HepG2 (cell line): ENCODE data around the gene NOS2.

Experiments used
- ARNT2 ChIP-seq: sonication (generic); formaldehyde crosslinking; IDR thresholded peaks from 2 replicates; pipeline ENCODE4 v1.8.0; 2022; ENCODE audit warnings: mild to moderate bottlenecking, low read depth, missing genetic modification reagents, moderate library complexity
- ATF2 ChIP-seq: sonication (generic); formaldehyde crosslinking; IDR thresholded peaks from 2 replicates; pipeline ENCODE4 v1.4.0; 2020; ENCODE audit warnings: missing genetic modification reagents
- DNMT1 ChIP-seq: sonication (generic); formaldehyde crosslinking; IDR thresholded peaks from 2 replicates; pipeline ENCODE4 v1.5.1; 2020; ENCODE audit warnings: mild to moderate bottlenecking, missing genetic modification reagents
- FOSL1 ChIP-seq: sonication (generic); formaldehyde crosslinking; IDR thresholded peaks from 2 replicates; pipeline ENCODE4 v1.9.0; 2021; ENCODE audit warnings: missing genetic modification reagents, borderline replicate concordance
- KLF16 ChIP-seq, 2 experiments: sonication (generic) in 1 of 2; formaldehyde crosslinking in 1 of 2; IDR thresholded peaks; 2 replicates each; pipeline versions ENCODE4 v1.6.1 to v1.8.0; 2016 to 2023; ENCODE audit warnings: missing genetic modification reagents in 2 of 2, missing compliant biosample characterization in 1 of 2
- NR0B2 ChIP-seq: sonication (generic); formaldehyde crosslinking; IDR thresholded peaks from 2 replicates; pipeline ENCODE4 v1.4.0; 2020; ENCODE audit warnings: mild to moderate bottlenecking, missing genetic modification reagents
- PATZ1 ChIP-seq: sonication (generic); formaldehyde crosslinking; IDR thresholded peaks from 2 replicates; pipeline ENCODE4 v1.4.0; 2020; ENCODE audit warnings: missing genetic modification reagents
- PHF8 ChIP-seq: sonication (generic); formaldehyde crosslinking; IDR thresholded peaks from 2 replicates; pipeline ENCODE4 v1.5.0; 2020; ENCODE audit warnings: missing genetic modification reagents
- REST ChIP-seq, 2 experiments: IDR thresholded peaks; 2 replicates each; pipeline ENCODE4 v1.6.1; 2011 to 2012; ENCODE audit warnings: low read length in 2 of 2, borderline replicate concordance in 1 of 2, low read depth in 1 of 2, mild to moderate bottlenecking in 1 of 2, moderate library complexity in 1 of 2
- THAP8 ChIP-seq: sonication (generic); formaldehyde crosslinking; IDR thresholded peaks from 2 replicates; pipeline ENCODE4 v1.5.1; 2020; ENCODE audit warnings: missing genetic modification reagents, mild to moderate bottlenecking, borderline replicate concordance
- ZNF710 ChIP-seq: sonication (generic); formaldehyde crosslinking; IDR thresholded peaks from 2 replicates; pipeline ENCODE4 v1.5.0; 2020; ENCODE audit warnings: mild to moderate bottlenecking, missing genetic modification reagents, borderline replicate concordance

- TF ChIP-seq FOSL1 (no peak), ATF2 (CRISPR knock-in tag) (no peak), KLF16 (CRISPR knock-in tag; IDR thresholded peaks at IDR 0.05) (no peak), REST (IDR thresholded peaks at IDR 0.05; ENCODE audit: borderline replicate concordance in 1 of 2, low read depth in 1 of 2, low read length in 2 of 2) (no peak), PHF8 (CRISPR knock-in tag) (no peak), ZNF710 (CRISPR knock-in tag) (no peak), PATZ1 (no peak), ARNT2 (CRISPR knock-in tag) (no peak), THAP8 (CRISPR knock-in tag) (no peak), DNMT1 (CRISPR knock-in tag) (no peak), NR0B2 (CRISPR knock-in tag) (no peak)
Measured at GRCh38 chr17:27733773-27734172, 66.6 kb downstream of the NOS2 start.
